HepG2 (cell line): Measurements from ENCODE around the gene SVOP. TPM values are rescaled to one million over a fixed set of nuclear protein-coding genes. Genes with fewer than 3 reads are reported as not detected.

Experiments used
- CSRNP1 ChIP-seq: sonication (generic); formaldehyde crosslinking; IDR thresholded peaks from 2 replicates; pipeline ENCODE4 v1.8.1; 2023; ENCODE audit warnings: mild to moderate bottlenecking, missing genetic modification reagents
- GLI4 ChIP-seq: sonication (generic); formaldehyde crosslinking; IDR thresholded peaks from 2 replicates; pipeline ENCODE4 v1.5.1; 2020; ENCODE audit warnings: missing genetic modification reagents, mild to moderate bottlenecking, moderate library complexity, borderline replicate concordance
- HIC2 ChIP-seq: sonication (generic); formaldehyde crosslinking; IDR thresholded peaks from 2 replicates; pipeline ENCODE4 v1.9.0; 2022; ENCODE audit warnings: low read depth, missing genetic modification reagents
- IRF2 ChIP-seq: IDR thresholded peaks from 2 replicates; pipeline ENCODE4 v1.6.1; 2018; ENCODE audit warnings: missing genetic modification reagents, missing compliant biosample characterization
- JUN ChIP-seq: sonication (generic); formaldehyde crosslinking; IDR thresholded peaks from 2 replicates; pipeline ENCODE4 v1.4.0; 2020; ENCODE audit warnings: mild to moderate bottlenecking, missing genetic modification reagents
- MBD4 ChIP-seq: IDR thresholded peaks from 2 replicates; pipeline ENCODE4 v1.6.1; 2012; ENCODE audit warnings: low read length, inconsistent platforms, borderline replicate concordance
- MEF2D ChIP-seq: sonication (generic); formaldehyde crosslinking; IDR thresholded peaks from 2 replicates; pipeline ENCODE4 v1.5.1; 2020; ENCODE audit warnings: mild to moderate bottlenecking, missing genetic modification reagents
- MLX ChIP-seq: IDR thresholded peaks from 2 replicates; pipeline ENCODE4 v1.6.1; 2016
- NFE2L1 ChIP-seq: sonication (generic); formaldehyde crosslinking; IDR thresholded peaks from 2 replicates; pipeline ENCODE4 v1.4.0; 2020; ENCODE audit warnings: missing genetic modification reagents, mild to moderate bottlenecking, borderline replicate concordance
- NR0B2 ChIP-seq: sonication (generic); formaldehyde crosslinking; IDR thresholded peaks from 2 replicates; pipeline ENCODE4 v1.4.0; 2020; ENCODE audit warnings: mild to moderate bottlenecking, missing genetic modification reagents
- NR2F2 ChIP-seq: IDR thresholded peaks from 2 replicates; pipeline ENCODE4 v1.6.1; 2012; ENCODE audit warnings: low read depth, inconsistent platforms, borderline replicate concordance
- RARG ChIP-seq: sonication (generic); formaldehyde crosslinking; IDR thresholded peaks from 2 replicates; pipeline ENCODE4 v1.4.0; 2020; ENCODE audit warnings: low read depth, mild to moderate bottlenecking, missing genetic modification reagents
- SMC3 ChIP-seq: IDR thresholded peaks from 2 replicates; pipeline ENCODE4 v1.6.1; 2011; ENCODE audit warnings: low read length, improper control_type of control experiment
- TFDP2 ChIP-seq: sonication (generic); formaldehyde crosslinking; IDR thresholded peaks from 2 replicates; pipeline ENCODE4 v1.4.0; 2020; ENCODE audit warnings: missing genetic modification reagents
- ZNF205 ChIP-seq: IDR thresholded peaks from 2 replicates; pipeline ENCODE4 v1.6.1; 2018; ENCODE audit warnings: missing biosample characterization, missing genetic modification reagents
- ZNF567 ChIP-seq: sonication (generic); formaldehyde crosslinking; IDR thresholded peaks from 2 replicates; pipeline ENCODE4 v1.8.1; 2023; ENCODE audit warnings: mild to moderate bottlenecking, missing genetic modification reagents, borderline replicate concordance
- ZNF574 ChIP-seq: sonication (generic); formaldehyde crosslinking; IDR thresholded peaks from 2 replicates; pipeline ENCODE4 v1.4.0; 2020; ENCODE audit warnings: missing genetic modification reagents
- ZNF615 ChIP-seq: sonication (generic); formaldehyde crosslinking; IDR thresholded peaks from 2 replicates; pipeline ENCODE4 v1.5.0; 2020; ENCODE audit warnings: mild to moderate bottlenecking, missing genetic modification reagents, borderline replicate concordance
- ZNF670 ChIP-seq: sonication (generic); formaldehyde crosslinking; IDR thresholded peaks from 2 replicates; pipeline ENCODE4 v1.8.0; 2022; ENCODE audit warnings: mild to moderate bottlenecking, missing genetic modification reagents, borderline replicate concordance
- ZNF775 ChIP-seq: sonication (generic); formaldehyde crosslinking; IDR thresholded peaks from 2 replicates; pipeline ENCODE4 v1.4.0; 2020; ENCODE audit warnings: missing genetic modification reagents, mild to moderate bottlenecking, moderate library complexity, borderline replicate concordance
- polyA plus RNA-seq, 8 experiments: library from polyadenylated mRNA; depleted of rRNA in 3 of 8; stranded (reverse) in 7 of 8; unstranded in 1 of 8; fragments of >200 nt; fragmentation: Illumina TruSeq in 4 of 8; extraction: Trizol in 4 of 8; gene quantifications; 2 replicates each; pipeline versions ENCODE4 v1.2.1 to v1.2.3, GENCODE V29; 2011 to 2016; ENCODE audit warnings: low read depth in 4 of 8, missing spikeins in 1 of 8, mixed read lengths in 1 of 8; ENCODE audit not compliant: insufficient read depth in 1 of 8
- total RNA-seq, 5 experiments: library from RNA; depleted of rRNA; stranded (reverse); fragments of >200 nt; fragmentation: Illumina TruSeq; extraction: Trizol; gene quantifications; 2 replicates each; pipeline ENCODE4 v1.2.3, GENCODE V29; 2016; ENCODE audit warnings: low read depth in 1 of 5

The SVOP gene
- total and polyA plus RNA-seq, 2 of the 13 experiments (the other 11 are each of a cell fraction or from before 2014, with no cell fraction given): not detected

GRCh38 chr12:109020796-109021380 is at the start of gene SVOP (continued):
- TF ChIP-seq ZNF567 (CRISPR knock-in tag) (no peak), MEF2D (CRISPR knock-in tag) (peak; percentile 52; the same call in 1 of the 2 replicates), NFE2L1 (no peak), ZNF775 (no peak), RARG (no peak), ZNF615 (CRISPR knock-in tag) (peak; percentile 83; the same call in 1 of the 2 replicates), SMC3 (no peak), ZNF205 (CRISPR knock-in tag) (peak; percentile 85), NR0B2 (CRISPR knock-in tag) (no peak), TFDP2 (CRISPR knock-in tag) (0 out of 2 replicates have a peak, but pooled peaks have one; percentile 48), GLI4 (no peak), MLX (peak; percentile 58; the same call in 1 of the 2 replicates), JUN (CRISPR knock-in tag) (peak; percentile 61; the same call in 1 of the 2 replicates), HIC2 (no peak), IRF2 (CRISPR knock-in tag) (peak; percentile 78), MBD4 (no peak), ZNF574 (CRISPR knock-in tag) (peak; percentile 86), NR2F2 (no peak), CSRNP1 (CRISPR knock-in tag) (peak; percentile 65; the same call in 1 of the 2 replicates), ZNF670 (no peak)
